ENCODE measurements around the gene ATAT1.

ATAT1 gene

GRCh38 chr6:30613251-30614043 lies 13.2 kb upstream of the ATAT1 start:
- DNase-seq (ENCODE audit: low spot score): no peak

DNA sequence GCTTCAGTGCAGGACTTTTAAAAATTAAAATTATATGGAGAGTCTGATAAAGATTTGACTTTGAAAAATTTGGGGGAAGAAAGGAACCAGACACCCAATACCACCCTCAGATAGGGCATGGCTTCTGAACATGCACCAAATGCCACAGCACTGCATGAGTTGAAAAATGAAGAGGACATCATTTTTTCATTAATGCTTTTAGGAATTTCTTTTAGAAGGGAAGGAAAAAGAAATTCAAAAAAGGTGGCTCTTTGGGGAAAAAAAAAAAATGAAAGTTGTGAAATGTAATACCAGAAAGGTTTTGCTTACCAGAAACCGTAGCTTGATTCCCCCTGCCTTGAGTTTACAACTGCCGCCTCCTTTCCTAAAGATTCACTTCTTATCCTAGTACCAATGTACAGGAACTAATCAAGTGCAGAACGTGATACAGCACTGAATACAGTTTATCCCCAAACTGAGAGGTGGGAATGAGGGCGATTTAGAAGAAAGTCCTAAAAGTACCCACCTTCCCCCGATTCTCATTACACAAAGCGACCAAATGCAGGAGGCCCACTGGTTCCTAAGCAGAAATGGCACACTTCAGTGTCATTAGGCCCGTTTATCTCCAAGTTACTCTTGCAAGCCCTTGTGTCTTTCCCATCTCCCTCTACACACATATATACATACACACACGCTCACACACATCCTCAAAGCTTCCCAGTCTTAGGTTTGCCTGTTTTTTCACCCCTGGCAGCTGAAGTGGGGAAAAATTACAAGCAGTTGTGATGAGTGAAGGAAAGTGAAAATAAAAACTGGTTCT lies 12.4 kb upstream of the ATAT1 start:
- no peak for DNase-seq (ENCODE audit: low spot score)

DNA sequence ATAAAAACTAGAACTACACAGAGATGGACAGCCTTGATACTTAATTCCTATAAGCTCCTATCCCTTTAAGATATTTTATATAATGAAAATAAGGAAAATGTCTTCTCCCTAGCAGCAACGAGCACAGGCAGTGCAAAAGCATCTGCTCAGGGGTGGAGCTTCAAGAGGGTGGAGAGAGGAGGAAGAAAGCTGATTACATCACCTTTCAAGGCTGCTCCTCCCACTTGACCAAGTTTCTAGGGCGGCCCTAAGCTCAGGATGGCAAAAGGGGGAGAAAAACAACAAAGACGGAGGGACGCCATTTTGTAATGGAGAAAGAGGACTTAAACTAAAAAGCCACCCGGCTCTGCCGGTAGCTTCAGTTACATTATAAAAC lies 11.8 kb upstream of the ATAT1 start:
- DNase-seq (ENCODE audit: low spot score): peak; percentile 100

GRCh38 chr6:30615219-30615957 lies 11.3 kb upstream of the ATAT1 start:
- peak; percentile 81 for DNase-seq (ENCODE audit: low spot score)

GRCh38 chr6:30615958-30616810 lies 10.5 kb upstream of the ATAT1 start:
- DNase-seq (ENCODE audit: low spot score): peak; percentile 61

DNA sequence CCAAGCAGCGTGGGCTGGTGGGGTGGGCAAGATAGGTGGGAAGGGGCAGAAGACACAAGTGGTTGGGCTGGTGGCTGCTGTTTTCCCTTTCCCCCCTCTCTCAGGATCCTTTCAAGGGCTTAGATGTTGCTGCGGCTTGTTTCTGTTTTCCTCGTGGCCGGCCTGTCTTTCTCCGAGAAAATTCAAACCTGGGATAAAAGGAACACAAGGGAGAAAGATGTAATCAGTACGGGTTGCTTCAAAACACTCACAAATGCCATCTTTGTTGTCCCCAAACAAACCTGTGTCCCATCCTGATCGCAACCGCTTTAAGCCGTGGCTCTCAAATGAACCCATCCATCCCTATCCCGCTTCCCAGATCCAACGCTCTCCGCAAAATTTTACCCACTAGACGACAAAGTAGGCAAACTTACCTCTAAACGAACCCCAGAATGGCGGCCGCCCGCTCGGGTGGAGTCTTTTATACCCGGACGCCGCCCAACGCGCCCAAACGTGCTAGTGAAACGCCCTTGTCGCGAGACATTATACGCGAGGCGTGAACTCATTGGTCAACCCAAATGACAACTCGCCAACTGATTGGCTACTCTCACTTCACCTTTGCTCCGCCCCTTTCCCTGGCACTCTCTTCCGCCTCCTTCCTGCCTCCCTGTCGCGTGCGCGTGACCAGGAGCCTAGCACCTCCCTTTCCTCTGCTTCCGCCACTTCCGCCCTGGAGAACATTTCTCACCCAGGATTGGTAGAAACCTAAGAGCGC lies 9.7 kb upstream of the ATAT1 start, which contains the start of gene PPP1R10:
Gene PPP1R10 (minus strand): TSS at position 433 of the 754 bp plus-strand sequence. CDS start 7,299 bp downstream, outside the sequence.
- peak; percentile 100 for DNase-seq (ENCODE audit: low spot score)

GRCh38 chr6:30617565-30618269 lies 9.0 kb upstream of the ATAT1 start, which contains the start of gene MRPS18B:
MRPS18B (plus strand) TSS chr6:30617840; CDS start chr6:30617866, 26 bp downstream.
- peak; percentile 99 for DNase-seq (ENCODE audit: low spot score)

GRCh38 chr6:30618270-30618797 lies 8.3 kb upstream of the ATAT1 start:
- DNase-seq (ENCODE audit: low spot score): peak; percentile 39

DNA sequence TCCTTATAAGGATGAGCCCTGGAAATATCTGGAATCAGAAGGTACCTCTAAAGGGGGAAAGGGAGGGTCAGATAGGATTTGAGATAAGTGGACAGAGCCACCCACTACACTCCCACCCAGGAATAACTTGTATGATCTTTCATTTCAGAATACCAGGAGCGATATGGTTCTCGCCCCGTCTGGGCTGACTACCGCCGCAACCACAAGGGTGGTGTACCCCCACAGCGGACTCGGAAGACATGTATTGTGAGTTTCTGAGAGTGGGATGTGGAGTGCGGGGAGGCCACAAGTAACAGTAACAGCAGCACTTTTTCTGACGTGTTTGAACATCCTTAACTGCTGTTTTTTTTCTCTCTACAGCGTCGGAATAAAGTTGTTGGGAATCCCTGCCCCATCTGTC lies 7.1 kb upstream of the ATAT1 start:
- no peak for DNase-seq (ENCODE audit: low spot score)

DNA sequence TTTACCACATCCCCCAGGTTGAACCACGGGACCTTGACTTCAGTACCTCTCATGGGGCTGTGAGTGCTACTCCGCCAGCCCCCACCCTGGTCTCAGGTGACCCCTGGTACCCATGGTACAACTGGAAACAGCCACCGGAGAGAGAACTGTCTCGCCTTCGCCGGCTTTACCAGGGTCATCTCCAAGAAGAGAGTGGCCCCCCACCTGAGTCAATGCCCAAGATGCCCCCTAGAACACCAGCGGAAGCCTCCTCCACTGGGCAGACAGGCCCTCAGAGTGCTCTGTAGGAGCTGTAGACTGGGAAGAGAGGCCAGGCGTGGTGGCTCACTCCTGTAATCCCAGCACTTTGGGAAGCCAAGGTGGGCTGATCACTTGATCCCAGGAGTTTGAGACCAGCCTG lies 1.2 kb upstream of the ATAT1 start:
- DNase-seq (ENCODE audit: low spot score): no peak

DNA sequence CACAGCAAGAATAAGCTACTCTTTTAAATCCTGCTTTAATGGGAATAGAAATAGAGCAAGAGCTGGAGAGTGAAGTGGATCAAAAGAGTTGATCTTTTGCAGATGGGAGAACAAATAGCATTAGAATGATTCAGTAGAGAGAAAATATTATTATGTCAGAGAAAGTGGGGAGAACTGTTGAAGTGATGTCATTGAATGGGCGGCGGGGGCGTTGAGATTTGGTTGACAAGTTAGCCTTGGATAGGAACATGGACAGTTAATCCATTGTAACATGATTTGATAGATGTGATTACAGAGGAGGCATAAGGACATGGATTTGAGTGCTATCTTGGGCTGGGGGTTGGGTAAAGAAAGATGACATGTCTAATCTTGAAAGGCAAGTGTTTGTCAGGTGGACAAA lies 9.2 kb downstream of the ATAT1 start:
- DNase-seq (ENCODE audit: low spot score): no peak

GRCh38 chr6:30640481-30640880 lies 13.8 kb downstream of the ATAT1 start:
- DNase-seq (ENCODE audit: low spot score): no peak

DNA sequence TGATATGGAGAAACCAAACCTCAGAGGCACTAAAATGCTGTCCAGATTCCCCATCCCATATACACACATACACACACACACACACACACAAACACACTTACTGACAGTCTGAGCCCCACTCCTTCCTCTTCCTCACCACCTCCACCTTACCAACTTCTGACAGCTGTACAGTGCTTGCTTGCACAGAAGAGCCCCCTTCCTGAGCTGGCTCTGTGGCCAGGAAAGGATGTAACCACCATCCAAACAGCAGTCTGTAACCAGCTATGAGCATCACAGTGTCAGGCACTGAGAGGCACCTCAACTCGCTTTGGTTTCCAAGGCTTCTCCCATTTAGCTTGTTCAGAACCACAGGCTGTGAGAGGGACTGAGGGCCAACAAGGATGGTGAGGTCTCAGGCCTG lies 14.4 kb downstream of the ATAT1 start:
- DNase-seq (ENCODE audit: low spot score): no peak

DNA sequence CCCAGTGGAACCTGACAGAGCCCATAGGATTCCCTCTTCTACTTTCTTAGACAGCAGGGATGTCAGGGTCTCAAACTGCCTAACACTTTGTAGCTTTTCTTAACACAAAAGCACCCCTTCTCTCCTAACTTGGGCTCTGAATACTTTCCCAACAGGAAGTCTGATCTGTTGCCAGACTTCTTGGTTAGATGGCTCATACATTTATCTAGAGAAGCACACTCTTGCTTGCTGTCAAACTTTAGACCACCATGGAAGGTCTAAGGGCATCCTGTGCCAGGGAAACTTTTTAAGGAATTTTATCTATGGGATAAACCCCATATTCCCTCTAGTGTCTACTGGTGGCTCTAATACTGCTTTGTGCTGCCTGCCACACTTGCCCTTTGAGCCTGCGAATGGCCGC lies 17.0 kb downstream of the ATAT1 start:
- no peak for DNase-seq (ENCODE audit: low spot score)

DNA sequence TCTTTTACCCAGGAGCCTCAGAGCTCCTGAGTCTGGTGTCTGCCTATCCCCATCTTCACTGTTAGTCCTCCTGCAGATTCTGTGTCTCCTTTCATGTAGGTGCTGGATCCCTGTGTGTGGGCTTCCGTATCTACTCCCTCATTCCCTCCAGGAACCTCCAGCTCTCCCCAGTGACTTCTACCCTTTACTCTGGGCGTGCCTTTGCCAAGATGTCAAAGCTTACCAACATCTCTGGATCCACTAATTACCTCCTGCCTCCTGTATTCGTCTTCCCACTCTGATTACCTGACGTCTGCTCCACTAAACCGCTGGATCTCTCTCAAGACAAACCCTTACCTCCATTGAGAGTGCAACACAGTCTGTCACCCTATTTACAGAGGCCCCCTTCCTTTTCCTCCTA lies 18.1 kb downstream of the ATAT1 start:
- DNase-seq (ENCODE audit: low spot score): no peak

GRCh38 chr6:30645989-30646388 lies 19.3 kb downstream of the ATAT1 start:
- DNase-seq (ENCODE audit: low spot score): no peak

DNA sequence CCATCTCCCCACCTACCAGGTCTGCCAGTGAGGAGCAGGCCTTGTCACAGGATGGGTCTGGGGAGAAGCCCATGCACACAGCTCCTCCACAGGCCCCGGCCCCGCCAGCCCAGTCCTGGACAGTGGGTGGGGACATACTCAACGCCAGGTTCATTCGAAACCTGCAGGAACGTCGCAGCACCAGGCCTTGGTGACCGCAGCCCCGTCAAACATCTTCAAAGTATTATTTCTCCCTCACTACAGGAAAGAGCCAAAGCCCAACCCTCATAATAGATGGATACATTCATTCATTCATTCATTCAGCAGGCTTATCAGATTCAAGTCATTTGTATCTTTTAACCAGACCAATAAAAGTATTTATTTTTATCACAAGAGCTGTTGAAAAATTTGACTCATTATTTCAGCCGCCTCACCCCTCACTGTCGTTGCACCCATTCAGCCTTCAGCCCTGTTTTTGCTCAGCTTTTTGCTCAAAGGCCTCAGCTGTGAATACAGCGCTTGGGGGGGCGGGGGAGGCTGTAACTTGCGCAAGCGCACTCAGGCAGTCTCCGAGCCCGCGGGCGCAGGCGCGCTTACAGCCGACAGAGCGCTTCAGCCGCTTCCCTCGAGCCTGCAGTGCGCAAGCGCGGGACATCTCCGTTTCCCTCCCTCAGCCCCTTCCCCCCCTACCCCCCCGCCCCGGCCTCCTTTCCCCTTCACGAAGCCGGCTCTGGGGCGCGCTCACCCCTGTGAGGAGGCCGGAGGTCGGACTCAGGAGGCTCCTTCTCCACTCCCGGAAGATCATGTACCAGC lies 20.0 kb downstream of the ATAT1 start, which contains the start of gene C6orf136:
Gene C6orf136 (plus strand): TSS at position 684 of the 792 bp plus-strand sequence. CDS start 99 bp downstream, at position 783.
- peak; percentile 93 for DNase-seq (ENCODE audit: low spot score)

GRCh38 chr6:30647242-30648116 lies 20.8 kb downstream of the ATAT1 start:
- DNase-seq (ENCODE audit: low spot score): peak; percentile 24
